Left lung (tissue), 10 donors: ENCODE measurements around the gene AGBL1. TPM values are rescaled to one million over a fixed set of nuclear protein-coding genes. Genes with fewer than 3 reads are reported as not detected.
"Not testable (repeated sequence)": the region's sequence is repeated elsewhere in the genome, so short reads cannot be mapped to it uniquely, and the experiment has no call there.

Experiments used
- ATAC-seq: fragments of 200-7000 bp; cut with Tn5 transposase; one replicate; pipeline ENCODE4 v1.9.1; 2020; ENCODE audit warnings: moderate library complexity
- DNase-seq, 4 donors: peaks; one replicate each; pipeline ENCODE4 v3.0.0-alpha.2; 2013 to 2020
- H3K27ac ChIP-seq, 2 donors: fragments of 200-600 bp; sonication (generic) in 1 of 2; one replicate each; pipeline versions ENCODE4 v1.5.0 to v1.8.0; 2020 to 2021
- H3K27me3 ChIP-seq, 2 donors: fragments of 200-600 bp; sonication (generic) in 1 of 2; one replicate each; pipeline versions ENCODE4 v1.5.0 to v1.8.0; 2020 to 2021
- H3K36me3 ChIP-seq, 2 donors: fragments of 200-600 bp; sonication (generic) in 1 of 2; one replicate each; pipeline versions ENCODE4 v1.5.0 to v1.8.0; 2020 to 2021
- H3K4me1 ChIP-seq, 2 donors: fragments of 200-600 bp; one replicate each; pipeline ENCODE4 v1.8.0; 2021
- H3K4me3 ChIP-seq, 2 donors: fragments of 200-600 bp; sonication (generic) in 1 of 2; one replicate each; pipeline versions ENCODE4 v1.5.0 to v1.8.0; 2020 to 2021; ENCODE audit warnings: mild to moderate bottlenecking in 1 of 2
- H3K9me3 ChIP-seq, 2 donors: fragments of 200-600 bp; sonication (generic) in 1 of 2; one replicate each; pipeline versions ENCODE4 v1.5.0 to v1.8.0; 2020 to 2021
- CTCF ChIP-seq, 2 donors: fragments of 200-600 bp; sonication (generic) in 1 of 2; IDR thresholded peaks; one replicate each; pipeline versions ENCODE4 v1.5.0 to v1.8.0; 2021; ENCODE audit warnings: antibody characterized with exemption in 2 of 2
- intact Hi-C, 2 donors: fragments of 100-400 bp; cut with DNase I; formaldehyde crosslinking; loops; one replicate each; pipeline versions ENCODE4 v1.11.2 to v1.14.2; 2022
- polyA plus RNA-seq, 6 donors: library from polyadenylated mRNA; unstranded; fragments of 120-200 nt; gene quantifications; one replicate each; pipeline ENCODE4 v1.2.1, GENCODE V29; 2013; ENCODE audit not compliant: insufficient read length in 6 of 6
- total RNA-seq, 2 donors: library from RNA; stranded (reverse); fragmentation: NEBNext Ultra II Directional; extraction: Animal tissue kit (Norgen Biotek cat#: 25700); gene quantifications; one replicate each; pipeline ENCODE4 v1.2.1, GENCODE V29; 2021
- donor health status: DM: no; HTN: yes; CAD: no.
- donor health status: DM: no; HTN: no; CAD: no.

AGBL1 gene
- total and polyA plus RNA-seq, 8 donors: 0.01 to 3.3 (median 0.11) TPM; not detected in 1

- no peaks in the 10 kb centered on the region for H3K9me3 ChIP-seq
- TF ChIP-seq CTCF (IDR thresholded peaks at IDR 0.05): no peak
- intact Hi-C loops: no loop called here
- H3K36me3 ChIP-seq: no peaks in the 10 kb centered on the region
- H3K27me3 ChIP-seq: no peaks in the 10 kb centered on the region
- DNase-seq (peak in 2 of 4 donors; percentile 2 to 24), ATAC-seq (no peak)
- no peaks in the 10 kb centered on the region for H3K4me1 ChIP-seq
- no peak overlapping the region for H3K4me3 ChIP-seq
- H3K27ac ChIP-seq: no peak overlapping the region
Observed at GRCh38 chr15:87031540-87032230, 952.0 kb downstream of the AGBL1 start.

- Histone ChIP-seq H3K27ac (no peak overlapping the region), H3K36me3 (no peaks in the 10 kb centered on the region), H3K4me1 (no peaks in the 10 kb centered on the region), H3K4me3 (no peak overlapping the region), H3K9me3 (no peaks in the 10 kb centered on the region), H3K27me3 (no peaks in the 10 kb centered on the region)
- ATAC-seq (no peak), DNase-seq (no peak)
- TF ChIP-seq CTCF (IDR thresholded peaks at IDR 0.05): no peak
- intact Hi-C loops: no loop called here
Observed at GRCh38 chr15:87032295-87032694, 952.6 kb downstream of the AGBL1 start.

- no peak overlapping the region for H3K27ac ChIP-seq
- no peak for TF ChIP-seq CTCF (IDR thresholded peaks at IDR 0.05)
- H3K27me3 ChIP-seq: no peaks in the 10 kb centered on the region
- intact Hi-C loops: no loop called here
- no peaks in the 10 kb centered on the region for H3K4me1 ChIP-seq
- H3K4me3 ChIP-seq: no peak overlapping the region
- H3K9me3 ChIP-seq: no peaks in the 10 kb centered on the region
- DNase-seq: no peak
- H3K36me3 ChIP-seq: no peaks in the 10 kb centered on the region
- no peak for ATAC-seq
Observed at GRCh38 chr15:87033056-87033455, 953.4 kb downstream of the AGBL1 start.

GRCh38 chr15:87034886-87035285 lies 955.2 kb downstream of the AGBL1 start:
- intact Hi-C loops: no loop called here
- TF ChIP-seq CTCF (IDR thresholded peaks at IDR 0.05): no peak
- ATAC-seq: no peak

GRCh38 chr15:87038404-87038803 lies 958.7 kb downstream of the AGBL1 start:
- no peak for DNase-seq
- Histone ChIP-seq H3K36me3 (no peaks in the 10 kb centered on the region), H3K9me3 (no peaks in the 10 kb centered on the region), H3K4me1 (no peaks in the 10 kb centered on the region), H3K27me3 (no peaks in the 10 kb centered on the region), H3K4me3 (no peak overlapping the region), H3K27ac (no peak overlapping the region)
- intact Hi-C loops: no loop called here
- no peak for TF ChIP-seq CTCF (IDR thresholded peaks at IDR 0.05)
- no peak for ATAC-seq

More at GRCh38 chr15:87034886-87035285, 955.2 kb downstream of the AGBL1 start:
- no peaks in the 10 kb centered on the region for H3K36me3 ChIP-seq
- H3K27me3 ChIP-seq: no peaks in the 10 kb centered on the region
- DNase-seq: no peak
- no peak overlapping the region for H3K27ac ChIP-seq
- no peak overlapping the region for H3K4me3 ChIP-seq
- no peaks in the 10 kb centered on the region for H3K4me1 ChIP-seq
- H3K9me3 ChIP-seq: no peaks in the 10 kb centered on the region

- intact Hi-C loops, DNase-seq, H3K4me1 ChIP-seq, H3K36me3 ChIP-seq, H3K9me3 ChIP-seq, H3K4me3 ChIP-seq, ATAC-seq, H3K27ac ChIP-seq, H3K27me3 ChIP-seq: not testable (repeated sequence)
Observed at GRCh38 chr15:87042619-87043018, 962.9 kb downstream of the AGBL1 start.
